Measurements from ENCODE around the gene ENKD1. TPM values are rescaled to one million over a fixed set of nuclear protein-coding genes. Genes with fewer than 3 reads are reported as not detected.

The ENKD1 gene
- total RNA-seq, 4 donors from 2014 or later: 10.6 to 26.3 (median 13.4) TPM

DNA sequence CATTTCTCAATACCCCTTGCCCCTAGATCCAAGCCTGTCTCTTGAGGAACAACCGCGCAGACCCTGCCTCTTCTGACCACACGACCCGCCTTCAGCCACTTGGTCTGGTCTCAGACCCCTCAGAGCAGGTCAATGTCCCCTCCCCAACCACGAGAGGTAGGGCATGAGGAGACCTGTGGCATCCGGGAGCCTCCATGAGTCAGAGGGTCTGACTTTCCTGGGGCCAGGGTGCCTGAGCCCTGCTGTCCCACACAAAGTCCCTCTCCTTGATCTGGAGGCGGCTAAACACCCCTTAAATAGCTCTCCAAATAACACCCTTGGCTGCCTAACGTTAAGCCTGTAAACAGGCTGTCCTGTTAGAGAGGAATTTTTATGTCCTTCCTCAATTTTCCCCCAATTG, 16.5 kb downstream of the ENKD1 start:
- Histone ChIP-seq H3K4me1 (peaks cover 0 to 23% (median 5%) of the 10 kb centered on the region in 4 donors), H3K9me3 (no peaks in the 10 kb centered on the region), H3K4me3 (no peak overlapping the region), H3K27me3 (peaks cover 0 to 41% of the 10 kb centered on the region in 2 donors), H3K27ac (no peak overlapping the region), H3K36me3 (no peaks in the 10 kb centered on the region)
- DNase-seq: no peak
- TF ChIP-seq, protein P1, sequence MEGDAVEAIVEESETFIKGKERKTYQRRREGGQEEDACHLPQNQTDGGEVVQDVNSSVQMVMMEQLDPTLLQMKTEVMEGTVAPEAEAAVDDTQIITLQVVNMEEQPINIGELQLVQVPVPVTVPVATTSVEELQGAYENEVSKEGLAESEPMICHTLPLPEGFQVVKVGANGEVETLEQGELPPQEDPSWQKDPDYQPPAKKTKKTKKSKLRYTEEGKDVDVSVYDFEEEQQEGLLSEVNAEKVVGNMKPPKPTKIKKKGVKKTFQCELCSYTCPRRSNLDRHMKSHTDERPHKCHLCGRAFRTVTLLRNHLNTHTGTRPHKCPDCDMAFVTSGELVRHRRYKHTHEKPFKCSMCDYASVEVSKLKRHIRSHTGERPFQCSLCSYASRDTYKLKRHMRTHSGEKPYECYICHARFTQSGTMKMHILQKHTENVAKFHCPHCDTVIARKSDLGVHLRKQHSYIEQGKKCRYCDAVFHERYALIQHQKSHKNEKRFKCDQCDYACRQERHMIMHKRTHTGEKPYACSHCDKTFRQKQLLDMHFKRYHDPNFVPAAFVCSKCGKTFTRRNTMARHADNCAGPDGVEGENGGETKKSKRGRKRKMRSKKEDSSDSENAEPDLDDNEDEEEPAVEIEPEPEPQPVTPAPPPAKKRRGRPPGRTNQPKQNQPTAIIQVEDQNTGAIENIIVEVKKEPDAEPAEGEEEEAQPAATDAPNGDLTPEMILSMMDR (IDR thresholded peaks at IDR 0.05): no peak
- no peak for TF ChIP-seq POLR2A (IDR thresholded peaks at IDR 0.05)

DNA sequence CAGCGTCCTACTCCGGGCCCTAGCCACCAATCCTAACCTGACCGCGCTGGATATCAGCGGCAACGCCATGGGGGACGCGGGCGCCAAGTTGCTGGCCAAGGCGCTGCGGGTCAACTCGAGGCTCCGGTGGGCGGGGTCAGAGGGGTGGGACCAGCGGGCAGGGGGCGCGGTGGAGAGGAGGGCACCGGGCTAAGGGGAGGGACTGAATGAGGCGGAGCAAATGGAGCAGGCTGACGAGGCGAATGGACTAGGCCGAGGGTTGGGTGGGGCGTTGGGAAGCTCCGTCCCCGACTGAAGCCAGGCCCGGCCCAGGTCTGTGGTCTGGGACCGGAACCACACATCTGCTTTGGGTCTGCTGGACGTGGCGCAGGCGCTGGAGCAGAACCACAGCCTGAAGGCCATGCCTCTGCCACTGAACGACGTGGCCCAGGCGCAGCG, 17.0 kb downstream of the ENKD1 start:
- Histone ChIP-seq H3K27me3 (peaks cover 0 to 40% of the 10 kb centered on the region in 2 donors), H3K27ac (no peak overlapping the region), H3K4me1 (peaks cover 0 to 28% (median 5%) of the 10 kb centered on the region in 4 donors), H3K9me3 (no peaks in the 10 kb centered on the region), H3K4me3 (no peak overlapping the region), H3K36me3 (no peaks in the 10 kb centered on the region)
- no peak for TF ChIP-seq POLR2A (IDR thresholded peaks at IDR 0.05)
- TF ChIP-seq, protein P1 (IDR thresholded peaks at IDR 0.05): no peak
- peak in 1 of 3 donors; percentile 58 for DNase-seq

DNA sequence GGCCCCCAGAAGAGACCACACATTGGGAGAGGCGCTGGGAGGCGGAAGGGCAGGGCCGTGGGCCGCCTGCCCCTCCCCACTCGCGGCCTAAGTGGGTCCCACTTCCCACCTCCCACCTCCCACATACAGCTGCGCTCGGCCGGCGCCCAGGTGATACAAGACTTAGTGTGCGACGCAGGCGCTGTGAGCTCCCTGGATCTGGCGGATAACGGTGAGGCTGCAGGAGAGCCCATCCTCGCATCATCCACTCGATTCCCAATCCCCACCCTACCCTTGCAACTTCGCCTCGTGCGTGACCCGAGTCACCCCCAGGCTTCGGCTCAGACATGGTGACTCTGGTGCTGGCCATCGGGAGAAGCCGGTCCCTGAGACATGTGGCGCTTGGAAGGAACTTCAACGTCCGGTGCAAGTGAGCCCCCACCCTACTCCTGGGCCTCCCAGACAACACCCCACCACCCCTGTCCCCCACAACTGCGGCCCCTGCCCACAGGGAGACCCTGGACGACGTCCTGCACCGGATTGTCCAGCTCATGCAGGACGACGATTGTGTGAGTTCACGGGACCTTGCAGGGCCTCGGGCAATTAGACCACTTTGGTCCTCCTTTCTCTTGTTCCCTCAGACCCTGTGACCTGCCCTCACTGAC, 17.7 kb downstream of the ENKD1 start:
- no peak for DNase-seq
- Histone ChIP-seq H3K27me3 (peaks cover 0 to 34% of the 10 kb centered on the region in 2 donors), H3K4me1 (peaks cover 0 to 27% (median 5%) of the 10 kb centered on the region in 4 donors)

DNA sequence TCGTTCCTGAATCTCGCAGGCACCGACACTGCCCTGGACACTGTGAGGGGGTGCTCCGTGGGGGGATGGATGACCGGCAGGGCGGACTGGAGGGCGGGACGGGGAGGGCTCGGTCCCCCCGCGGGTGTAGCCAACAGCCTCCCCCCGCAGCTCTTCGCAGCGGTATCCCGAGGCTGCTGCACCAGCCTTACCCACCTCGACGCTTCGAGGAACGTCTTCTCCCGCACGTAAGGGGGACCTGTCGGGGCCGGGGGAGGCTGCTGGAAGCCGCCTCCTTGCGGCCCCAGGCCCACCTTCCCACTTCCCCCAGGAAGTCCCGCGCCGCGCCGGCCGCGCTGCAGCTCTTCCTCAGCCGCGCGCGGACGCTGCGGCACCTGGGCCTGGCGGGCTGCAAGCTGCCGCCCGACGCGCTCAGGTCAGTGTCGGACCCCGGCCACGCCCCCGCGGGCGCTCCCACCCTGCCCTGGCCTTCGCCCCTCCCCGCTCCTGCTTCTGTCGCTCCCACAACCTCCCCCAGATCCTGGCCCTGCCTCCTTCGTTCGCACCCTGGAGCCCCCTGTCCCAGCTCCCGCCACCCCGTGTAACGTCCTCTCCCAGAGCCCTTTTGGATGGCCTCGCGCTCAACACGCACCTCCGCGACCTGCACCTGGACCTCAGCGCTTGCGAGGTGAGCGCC, 18.3 kb downstream of the ENKD1 start:
- no peak overlapping the region for H3K4me3 ChIP-seq
- TF ChIP-seq, protein P1 (IDR thresholded peaks at IDR 0.05): no peak
- no peak for TF ChIP-seq POLR2A (IDR thresholded peaks at IDR 0.05)
- H3K36me3 ChIP-seq: no peaks in the 10 kb centered on the region
- no peaks in the 10 kb centered on the region for H3K9me3 ChIP-seq
- H3K27ac ChIP-seq: no peak overlapping the region
- no peak for DNase-seq
- peaks cover 0 to 27% of the 10 kb centered on the region in 2 donors for H3K27me3 ChIP-seq
- peaks cover 0 to 21% (median 5%) of the 10 kb centered on the region in 4 donors for H3K4me1 ChIP-seq

More for the DNA sequence above, 17.7 kb downstream of the ENKD1 start:
- H3K9me3 ChIP-seq: no peaks in the 10 kb centered on the region
- H3K36me3 ChIP-seq: no peaks in the 10 kb centered on the region
- no peak for TF ChIP-seq POLR2A (IDR thresholded peaks at IDR 0.05)
- TF ChIP-seq, protein P1 (IDR thresholded peaks at IDR 0.05): no peak
- H3K4me3 ChIP-seq: no peak overlapping the region
- no peak overlapping the region for H3K27ac ChIP-seq

DNA sequence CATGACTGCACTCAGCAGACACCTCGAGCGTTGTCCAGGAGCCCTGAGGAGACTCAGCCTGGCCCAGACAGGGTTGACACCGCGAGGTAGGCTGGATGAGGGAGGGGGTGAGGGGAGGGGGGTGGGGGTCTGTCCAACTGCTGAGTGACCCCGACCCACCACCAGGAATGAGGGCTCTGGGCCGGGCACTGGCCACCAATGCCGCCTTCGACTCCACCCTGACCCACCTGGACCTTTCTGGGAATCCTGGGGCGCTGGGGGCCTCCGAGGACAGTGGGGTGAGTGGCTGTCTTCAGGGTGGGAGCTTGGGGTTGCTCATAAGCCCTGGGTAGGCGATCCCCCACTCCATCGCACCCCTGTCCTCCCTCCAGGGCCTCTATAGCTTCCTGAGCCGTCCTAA, 18.9 kb downstream of the ENKD1 start:
- DNase-seq: no peak
- Histone ChIP-seq H3K4me3 (no peak overlapping the region), H3K27me3 (peaks cover 0 to 25% of the 10 kb centered on the region in 2 donors), H3K36me3 (no peaks in the 10 kb centered on the region), H3K27ac (no peak overlapping the region), H3K4me1 (peaks cover 0 to 16% (median 5%) of the 10 kb centered on the region in 4 donors), H3K9me3 (no peaks in the 10 kb centered on the region)
- no peak for TF ChIP-seq POLR2A (IDR thresholded peaks at IDR 0.05)
- TF ChIP-seq, protein P1 (IDR thresholded peaks at IDR 0.05): no peak

All from Peyer's patch (tissue), 4 donors.